HL-60 (cell line): ENCODE results near the gene SLIT1.

Experiments used
- CTCF ChIP-seq: IDR thresholded peaks from one replicate; pipeline ENCODE4 v1.5.1; 2011; ENCODE audit warnings: low read length, control low read depth, inconsistent platforms; ENCODE audit not compliant: insufficient read depth
- GABPA ChIP-seq: IDR thresholded peaks from 2 replicates; pipeline ENCODE4 v1.6.1; 2012; ENCODE audit warnings: low read depth
- POLR2AphosphoS5 ChIP-seq: IDR thresholded peaks from 2 replicates; pipeline ENCODE4 v1.6.1; 2012; ENCODE audit warnings: low read depth
- REST ChIP-seq: IDR thresholded peaks from 2 replicates; pipeline ENCODE4 v1.6.1; 2012; ENCODE audit warnings: low read depth; ENCODE audit not compliant: insufficient replicate concordance

DNA sequence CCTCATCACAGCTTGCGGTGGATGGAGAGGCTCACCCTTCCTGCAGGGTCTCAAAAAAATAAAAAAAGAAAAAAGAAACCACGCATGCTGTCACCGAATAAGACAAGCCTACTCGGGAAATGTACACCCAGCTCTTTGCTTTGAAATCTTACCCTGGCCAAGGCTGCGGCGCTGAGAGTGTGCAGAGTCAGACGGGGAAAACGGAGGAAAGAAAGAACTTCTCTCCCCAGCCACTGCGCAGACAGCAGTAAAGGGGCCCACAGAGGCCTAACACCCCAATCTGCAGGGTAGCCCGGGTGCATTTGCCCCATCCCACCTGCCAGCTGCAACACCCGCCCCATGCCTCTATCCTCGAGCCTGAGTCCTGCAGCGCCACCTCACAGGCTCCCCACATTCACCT, 14.8 kb downstream of the SLIT1 start:
- TF ChIP-seq CTCF (no peak), REST (no peak), POLR2AphosphoS5 (no peak), GABPA (no peak)
